ELF-1 (cell line): ENCODE data around the gene MLLT1.
A peak's percentile ranks its signal among the peaks of the same experiment; 100 is the strongest.

ENCODE experiments used
- DNase-seq: peaks from one replicate; pipeline ENCODE4 v3.0.0-alpha.2; 2016; ENCODE audit warnings: low read depth, low spot score

Gene MLLT1

GRCh38 chr19:6235031-6235951 lies 44.5 kb downstream of the MLLT1 start:
- no peak for DNase-seq

GRCh38 chr19:6234527-6234926 lies 45.2 kb downstream of the MLLT1 start:
- DNase-seq = no peak

GRCh38 chr19:6233827-6234511 lies 45.8 kb downstream of the MLLT1 start:
- DNase-seq = no peak

- no peak for DNase-seq
Observed at GRCh38 chr19:6233056-6233826, 46.5 kb downstream of the MLLT1 start.

- no peak for DNase-seq
Observed at GRCh38 chr19:6232601-6233055, 47.1 kb downstream of the MLLT1 start.

- DNase-seq = no peak
Observed at GRCh38 chr19:6230991-6231448, 48.8 kb downstream of the MLLT1 start.

- no peak for DNase-seq
Observed at GRCh38 chr19:6229951-6230712, 49.6 kb downstream of the MLLT1 start.

GRCh38 chr19:6229216-6229913 lies 50.4 kb downstream of the MLLT1 start:
- no peak for DNase-seq

- DNase-seq = peak; percentile 67
Observed at GRCh38 chr19:6228551-6229215, 51.1 kb downstream of the MLLT1 start.

GRCh38 chr19:6227936-6228325 lies 51.8 kb downstream of the MLLT1 start:
- no peak for DNase-seq

GRCh38 chr19:6227156-6227935 lies 52.4 kb downstream of the MLLT1 start:
- no peak for DNase-seq

- DNase-seq = no peak
Observed at GRCh38 chr19:6226444-6227155, 53.2 kb downstream of the MLLT1 start.

GRCh38 chr19:6226012-6226411 lies 53.8 kb downstream of the MLLT1 start:
- DNase-seq = no peak

GRCh38 chr19:6225232-6225865 lies 54.4 kb downstream of the MLLT1 start:
- DNase-seq = no peak

- DNase-seq = no peak
Observed at GRCh38 chr19:6224308-6224675, 55.5 kb downstream of the MLLT1 start.

- no peak for DNase-seq
Observed at GRCh38 chr19:6223461-6224307, 56.1 kb downstream of the MLLT1 start.

- no peak for DNase-seq
Observed at GRCh38 chr19:6222884-6223283, 56.9 kb downstream of the MLLT1 start.
